Hepatocyte (in vitro differentiated cells): Measurements from ENCODE around the gene CCBE1. TPM values are rescaled to one million over a fixed set of nuclear protein-coding genes. Genes with fewer than 3 reads are reported as not detected.

Source experiments
- DNase-seq: peaks from one replicate; pipeline ENCODE4 v3.0.0-alpha.2; 2016; ENCODE audit warnings: low spot score
- H2AFZ ChIP-seq: fragments of 200-600 bp; sonication (generic); 2 replicates; pipeline ENCODE4 v1.6.0; 2016; ENCODE audit warnings: antibody characterized with exemption, mild to moderate bottlenecking
- H3K27ac ChIP-seq: fragments of 200-600 bp; sonication (generic); 2 replicates; pipeline ENCODE4 v1.5.1; 2016; ENCODE audit warnings: mild to moderate bottlenecking
- H3K27me3 ChIP-seq: fragments of 200-600 bp; sonication (generic); 2 replicates; pipeline ENCODE4 v1.6.1; 2016
- H3K36me3 ChIP-seq: fragments of 200-600 bp; sonication (generic); replicated peaks from 2 replicates; pipeline ENCODE4 v1.5.1; 2016; ENCODE audit warnings: low read depth; ENCODE audit not compliant: insufficient read depth
- H3K4me1 ChIP-seq: fragments of 200-600 bp; sonication (generic); 2 replicates; pipeline ENCODE4 v1.5.1; 2016; ENCODE audit warnings: mild to moderate bottlenecking, moderate library complexity; ENCODE audit not compliant: insufficient read depth
- H3K4me2 ChIP-seq: fragments of 200-600 bp; sonication (generic); 2 replicates; pipeline ENCODE4 v1.6.0; 2016
- H3K4me3 ChIP-seq: fragments of 200-600 bp; sonication (generic); 2 replicates; pipeline ENCODE4 v1.5.1; 2016; ENCODE audit warnings: mild to moderate bottlenecking
- H3K79me2 ChIP-seq: fragments of 200-600 bp; sonication (generic); 2 replicates; pipeline ENCODE4 v1.6.0; 2017; ENCODE audit warnings: mild to moderate bottlenecking
- H3K9me2 ChIP-seq: fragments of 200-600 bp; sonication (generic); replicated peaks from 2 replicates; pipeline ENCODE4 v1.6.0; 2017; ENCODE audit warnings: mild to moderate bottlenecking; ENCODE audit not compliant: insufficient read depth
- H3K9me3 ChIP-seq: fragments of 200-600 bp; sonication (generic); 2 replicates; pipeline ENCODE4 v1.5.1; 2016; ENCODE audit warnings: low read depth, mild to moderate bottlenecking
- H4K20me1 ChIP-seq: fragments of 200-600 bp; sonication (generic); 2 replicates; pipeline ENCODE4 v1.6.0; 2016; ENCODE audit warnings: mild to moderate bottlenecking; ENCODE audit not compliant: insufficient read depth, poor library complexity, severe bottlenecking
- CTCF ChIP-seq: fragments of 200-600 bp; sonication (generic); IDR thresholded peaks from 2 replicates; pipeline ENCODE4 v1.5.1; 2016; ENCODE audit warnings: antibody characterized with exemption, mild to moderate bottlenecking; ENCODE audit not compliant: poor library complexity
- EZH2 ChIP-seq: fragments of 200-600 bp; sonication (generic); IDR thresholded peaks from 2 replicates; pipeline ENCODE4 v1.6.1; 2016; ENCODE audit warnings: antibody characterized with exemption, mild to moderate bottlenecking, borderline replicate concordance
- EZH2phosphoT487 ChIP-seq: fragments of 200-600 bp; sonication (generic); IDR thresholded peaks from one replicate; pipeline ENCODE4 v1.6.1; 2018; ENCODE audit warnings: antibody characterized with exemption, mild to moderate bottlenecking, low read depth, moderate library complexity; ENCODE audit not compliant: unreplicated experiment, severe bottlenecking
- WGBS: methylation state at CpG from one replicate; pipeline ENCODE4 v1.1.6; 2016; ENCODE audit warnings: low lambda C conversion rate; ENCODE audit errors: missing lambda C conversion rate; 5-methylcytosine and 5-hydroxymethylcytosine counted together
- polyA plus RNA-seq: library from polyadenylated mRNA; unstranded; fragments of >200 nt; fragmentation: Nextera tagmentation; extraction: Ambion mirVana; gene quantifications from 2 replicates; pipeline ENCODE4 v1.2.1, GENCODE V29; 2016
- total RNA-seq: library from RNA; depleted of rRNA; stranded (reverse); fragments of >200 nt; gene quantifications from 2 replicates; pipeline ENCODE4 v1.2.3, GENCODE V29; 2014

Gene CCBE1
- total and polyA plus RNA-seq, 2 experiments from 2014 or later, result 3.1 to 9.2 TPM

DNA sequence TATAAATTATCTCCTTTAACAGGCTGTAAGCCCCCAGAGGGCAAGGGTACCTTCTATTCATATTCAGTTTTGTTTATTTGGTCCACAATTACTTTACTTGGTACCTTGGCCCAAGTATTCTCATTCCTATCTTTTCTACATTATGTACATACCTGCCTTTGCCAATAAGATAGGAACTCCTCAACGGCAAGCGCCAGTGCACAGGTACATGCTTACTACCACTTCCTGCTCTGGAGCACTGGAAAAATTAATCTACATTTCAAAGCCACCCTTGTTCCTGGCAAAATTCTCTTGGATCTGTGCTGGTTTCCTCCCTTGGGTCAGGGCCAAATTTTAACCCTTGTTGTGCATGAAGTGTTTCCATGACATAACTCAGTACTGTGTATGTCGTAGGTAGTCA, 303.8 kb downstream of the CCBE1 start:
- no peak overlapping the region for H3K4me3 ChIP-seq
- H3K9me3 ChIP-seq, result no peaks in the 10 kb centered on the region
- H3K4me1 ChIP-seq, result no peaks in the 10 kb centered on the region
- no peak for TF ChIP-seq CTCF
- no peak for TF ChIP-seq EZH2phosphoT487
- no peak for TF ChIP-seq EZH2
- no peaks in the 10 kb centered on the region for H3K27me3 ChIP-seq
- H3K36me3 ChIP-seq, result no peaks in the 10 kb centered on the region
- H3K9me2 ChIP-seq, result no peaks in the 10 kb centered on the region
- 90% methylated on average over 3 of the region's 3 CpGs for WGBS
- no peak overlapping the region for H3K27ac ChIP-seq
- H2AFZ ChIP-seq, result no peak overlapping the region
- no peak overlapping the region for H3K4me2 ChIP-seq
- no peaks in the 10 kb centered on the region for H4K20me1 ChIP-seq
- no peak for DNase-seq
- no peaks in the 10 kb centered on the region for H3K79me2 ChIP-seq

- no peak overlapping the region for H3K27ac ChIP-seq
- H3K79me2 ChIP-seq, result no peaks in the 10 kb centered on the region
- no peak for DNase-seq
- H3K4me1 ChIP-seq, result no peaks in the 10 kb centered on the region
- no peak overlapping the region for H3K4me3 ChIP-seq
- H3K9me2 ChIP-seq, result no peaks in the 10 kb centered on the region
- H2AFZ ChIP-seq, result no peak overlapping the region
- H3K9me3 ChIP-seq, result no peaks in the 10 kb centered on the region
- H4K20me1 ChIP-seq, result no peaks in the 10 kb centered on the region
- 75% methylated on average over 4 of the region's 4 CpGs for WGBS
- no peaks in the 10 kb centered on the region for H3K36me3 ChIP-seq
- H3K27me3 ChIP-seq, result no peaks in the 10 kb centered on the region
- TF ChIP-seq EZH2phosphoT487 (no peak), EZH2 (no peak), CTCF (no peak)
- H3K4me2 ChIP-seq, result no peak overlapping the region
Measured at GRCh38 chr18:59388817-59389216, 308.4 kb downstream of the CCBE1 start.

- Histone ChIP-seq H3K27ac (no peak overlapping the region), H2AFZ (no peak overlapping the region), H3K79me2 (no peaks in the 10 kb centered on the region), H3K36me3 (no peaks in the 10 kb centered on the region), H4K20me1 (no peaks in the 10 kb centered on the region), H3K9me2 (no peaks in the 10 kb centered on the region), H3K4me2 (no peak overlapping the region), H3K9me3 (no peaks in the 10 kb centered on the region), H3K4me3 (no peak overlapping the region), H3K4me1 (no peaks in the 10 kb centered on the region), H3K27me3 (no peaks in the 10 kb centered on the region)
- WGBS, result 79% methylated on average over 11 of the region's 11 CpGs
- no peak for DNase-seq
- TF ChIP-seq EZH2phosphoT487 (no peak), CTCF (no peak), EZH2 (no peak)
Measured at GRCh38 chr18:59387687-59388565, 309.3 kb downstream of the CCBE1 start.
